Osteocyte (in vitro differentiated cells): ENCODE measurements around the gene KITLG. TPM values are rescaled to one million over a fixed set of nuclear protein-coding genes. Genes with fewer than 3 reads are reported as not detected.

Experiments
- DNase-seq: peaks from one replicate; pipeline ENCODE4 v3.0.0; 2021; ENCODE audit warnings: mixed read lengths; ENCODE audit not compliant: unreplicated experiment; ENCODE audit errors: extremely low spot score
- H3K27ac Mint-ChIP-seq: one replicate; pipeline ENCODE4 v1.8.0; 2021; ENCODE audit warnings: mild to moderate bottlenecking, mixed read lengths; ENCODE audit not compliant: unreplicated experiment
- H3K27me3 Mint-ChIP-seq: one replicate; pipeline ENCODE4 v1.8.0; 2021; ENCODE audit warnings: mixed read lengths; ENCODE audit not compliant: unreplicated experiment
- H3K36me3 Mint-ChIP-seq: one replicate; pipeline ENCODE4 v1.8.0; 2021; ENCODE audit warnings: mixed read lengths; ENCODE audit not compliant: unreplicated experiment
- H3K4me1 Mint-ChIP-seq: one replicate; pipeline ENCODE4 v1.8.0; 2021; ENCODE audit warnings: mixed read lengths; ENCODE audit not compliant: unreplicated experiment
- H3K4me3 Mint-ChIP-seq: one replicate; pipeline ENCODE4 v1.8.0; 2021; ENCODE audit warnings: mild to moderate bottlenecking, moderate library complexity, mixed read lengths; ENCODE audit not compliant: unreplicated experiment
- H3K9me3 Mint-ChIP-seq: one replicate; pipeline ENCODE4 v1.8.0; 2021; ENCODE audit warnings: mixed read lengths; ENCODE audit not compliant: unreplicated experiment
- total RNA-seq: library from RNA; stranded (reverse); gene quantifications from 2 replicates; pipeline ENCODE4 v1.2.1, GENCODE V29; 2021
- TF ChIP-seq, protein P1 (sequence below): fragments of 200-600 bp; sonication (generic); IDR thresholded peaks from 2 replicates; pipeline ENCODE4 v1.5.0; 2021; ENCODE audit warnings: antibody characterized with exemption, mild to moderate bottlenecking, moderate library complexity

Gene KITLG
- total RNA-seq, 1 donor from 2014 or later = 1.9 TPM

DNA sequence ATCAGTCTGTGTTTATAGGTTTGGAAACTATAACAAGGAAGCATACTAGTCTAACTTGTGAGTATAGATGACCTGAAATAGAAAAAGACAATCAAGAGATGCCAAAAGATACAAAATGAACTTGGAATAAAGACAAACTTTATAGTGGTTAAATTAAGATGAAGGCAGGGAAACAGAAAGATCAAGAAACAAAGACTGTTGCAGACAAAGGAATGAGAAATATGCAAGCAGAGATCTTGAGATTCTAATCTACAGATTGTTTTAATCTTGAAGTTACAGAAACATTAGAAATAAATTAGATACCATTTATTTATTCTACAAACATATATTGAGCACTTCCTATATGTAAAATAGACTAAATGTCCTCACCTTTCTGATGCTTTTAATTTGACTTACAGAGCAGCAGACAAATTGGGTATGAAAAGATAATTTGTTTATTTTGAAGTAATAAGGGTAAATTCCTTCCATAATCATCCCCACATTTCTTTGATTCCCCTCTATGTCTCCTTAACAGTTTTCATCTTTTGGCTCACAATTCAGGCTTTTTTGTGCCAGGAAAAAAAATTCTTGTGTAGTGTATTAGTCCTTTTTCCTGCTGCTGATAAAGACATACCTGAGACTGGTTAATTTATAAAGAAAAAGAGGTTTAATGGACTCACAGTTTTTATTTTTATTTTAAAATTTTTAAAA, 134.4 kb downstream of the KITLG start:
- Mint-ChIP-seq H3K27ac (no peak overlapping the region), H3K4me1 (peaks cover 4% of the 10 kb centered on the region), H3K4me3 (no peak overlapping the region), H3K9me3 (peaks cover 5% of the 10 kb centered on the region), H3K27me3 (no peaks in the 10 kb centered on the region), H3K36me3 (no peaks in the 10 kb centered on the region)
- TF ChIP-seq, protein P1, sequence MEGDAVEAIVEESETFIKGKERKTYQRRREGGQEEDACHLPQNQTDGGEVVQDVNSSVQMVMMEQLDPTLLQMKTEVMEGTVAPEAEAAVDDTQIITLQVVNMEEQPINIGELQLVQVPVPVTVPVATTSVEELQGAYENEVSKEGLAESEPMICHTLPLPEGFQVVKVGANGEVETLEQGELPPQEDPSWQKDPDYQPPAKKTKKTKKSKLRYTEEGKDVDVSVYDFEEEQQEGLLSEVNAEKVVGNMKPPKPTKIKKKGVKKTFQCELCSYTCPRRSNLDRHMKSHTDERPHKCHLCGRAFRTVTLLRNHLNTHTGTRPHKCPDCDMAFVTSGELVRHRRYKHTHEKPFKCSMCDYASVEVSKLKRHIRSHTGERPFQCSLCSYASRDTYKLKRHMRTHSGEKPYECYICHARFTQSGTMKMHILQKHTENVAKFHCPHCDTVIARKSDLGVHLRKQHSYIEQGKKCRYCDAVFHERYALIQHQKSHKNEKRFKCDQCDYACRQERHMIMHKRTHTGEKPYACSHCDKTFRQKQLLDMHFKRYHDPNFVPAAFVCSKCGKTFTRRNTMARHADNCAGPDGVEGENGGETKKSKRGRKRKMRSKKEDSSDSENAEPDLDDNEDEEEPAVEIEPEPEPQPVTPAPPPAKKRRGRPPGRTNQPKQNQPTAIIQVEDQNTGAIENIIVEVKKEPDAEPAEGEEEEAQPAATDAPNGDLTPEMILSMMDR = no peak
- DNase-seq = no peak

DNA sequence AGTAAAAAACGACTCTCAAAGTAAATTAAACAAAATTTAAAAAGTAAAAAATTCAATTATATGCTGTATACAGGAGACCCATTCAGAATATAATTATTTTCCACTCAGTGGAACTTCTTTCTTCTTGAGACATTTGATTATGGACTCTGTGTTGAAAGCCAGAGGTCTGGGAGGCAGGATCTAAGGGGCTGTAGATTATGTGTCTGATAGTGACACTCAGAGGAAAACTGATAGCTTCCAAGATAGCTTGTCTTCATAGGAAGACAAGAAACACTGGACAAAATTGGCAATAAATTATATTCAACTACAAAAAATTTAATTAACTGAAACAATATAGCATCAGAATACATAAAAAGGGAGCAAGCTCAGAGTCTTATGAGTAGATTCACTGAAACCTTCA, 135.8 kb downstream of the KITLG start:
- TF ChIP-seq, protein P1 = no peak
- no peak for DNase-seq
- Mint-ChIP-seq H3K27ac (no peak overlapping the region), H3K36me3 (peaks cover 5% of the 10 kb centered on the region), H3K4me1 (peaks cover 4% of the 10 kb centered on the region), H3K4me3 (no peak overlapping the region), H3K9me3 (peaks cover 16% of the 10 kb centered on the region), H3K27me3 (no peaks in the 10 kb centered on the region)
